CD8-positive, alpha-beta memory T cell (primary cell): ENCODE measurements around the gene OBSL1. TPM values are rescaled to one million over a fixed set of nuclear protein-coding genes. Genes with fewer than 3 reads are reported as not detected.
A peak's percentile ranks its signal among the peaks of the same experiment; 100 is the strongest.

Experiments
- CTCF ChIA-PET: fragments of 350-600 bp; sonication (Branson Sonifier 250); formaldehyde crosslinking; loops from one replicate; lab custom pipeline; 2021; ENCODE audit warnings: antibody characterized with exemption; lab: Charles Lee
- POLR2A ChIA-PET: fragments of 350-600 bp; sonication (Branson Sonifier 250); formaldehyde crosslinking; loops from one replicate; lab custom pipeline; 2021; ENCODE audit warnings: antibody characterized with exemption; lab: Charles Lee
- DNase-seq, 5 donors: peaks; one replicate each; pipeline versions ENCODE4 v3.0.0 to v3.0.0-alpha.2; 2020 to 2022; ENCODE audit warnings: mixed read lengths in 1 of 5
- H3K27ac ChIP-seq: one replicate; pipeline ENCODE4 v1.7.0; 2013; ENCODE audit warnings: low read depth, mild to moderate bottlenecking, low read length, moderate library complexity
- H3K27me3 ChIP-seq: 2 replicates; pipeline ENCODE4 v1.7.0; 2013; ENCODE audit warnings: low read length, mild to moderate bottlenecking; ENCODE audit not compliant: insufficient read depth, poor library complexity, severe bottlenecking
- H3K36me3 ChIP-seq: 2 replicates; pipeline ENCODE4 v1.7.0; 2013; ENCODE audit warnings: mild to moderate bottlenecking, low read length, moderate library complexity; ENCODE audit not compliant: insufficient read depth
- H3K4me1 ChIP-seq: 2 replicates; pipeline ENCODE4 v1.7.0; 2013; ENCODE audit warnings: mild to moderate bottlenecking, low read length, moderate library complexity; ENCODE audit not compliant: insufficient read depth
- H3K4me3 ChIP-seq: 2 replicates; pipeline ENCODE4 v1.7.0; 2013; ENCODE audit warnings: mild to moderate bottlenecking, low read length
- H3K9me3 ChIP-seq: 2 replicates; pipeline ENCODE4 v1.7.0; 2013; ENCODE audit warnings: mild to moderate bottlenecking, low read length
- H3K27ac Mint-ChIP-seq, 8 donors: one replicate each; pipeline ENCODE4 v1.8.0; 2020 to 2021; ENCODE audit warnings: mixed read lengths in 8 of 8, mild to moderate bottlenecking in 6 of 8, inconsistent platforms in 3 of 8, moderate library complexity in 3 of 8
- H3K27me3 Mint-ChIP-seq, 2 donors: one replicate each; pipeline ENCODE4 v1.8.0; 2020 to 2021; ENCODE audit warnings: mixed read lengths in 2 of 2, mild to moderate bottlenecking in 1 of 2, moderate library complexity in 1 of 2
- H3K36me3 Mint-ChIP-seq, 3 donors: one replicate each; pipeline ENCODE4 v1.8.0; 2020 to 2021; ENCODE audit warnings: mixed read lengths in 3 of 3, inconsistent platforms in 1 of 3, mild to moderate bottlenecking in 1 of 3
- H3K4me1 Mint-ChIP-seq, 3 donors: one replicate each; pipeline ENCODE4 v1.8.0; 2020 to 2021; ENCODE audit warnings: mixed read lengths in 3 of 3, inconsistent platforms in 1 of 3, mild to moderate bottlenecking in 1 of 3
- H3K4me3 Mint-ChIP-seq, 7 donors: one replicate each; pipeline ENCODE4 v1.8.0; 2020 to 2021; ENCODE audit warnings: mixed read lengths in 7 of 7, mild to moderate bottlenecking in 6 of 7, moderate library complexity in 4 of 7, inconsistent platforms in 2 of 7
- H3K9me3 Mint-ChIP-seq, 5 donors: one replicate each; pipeline ENCODE4 v1.8.0; 2020 to 2022; ENCODE audit warnings: mixed read lengths in 5 of 5, mild to moderate bottlenecking in 3 of 5, moderate library complexity in 2 of 5, inconsistent platforms in 1 of 5
- polyA plus RNA-seq: library from polyadenylated mRNA; unstranded; fragments of 300-500 nt; fragmentation: Illumina TruSeq; gene quantifications from one replicate; pipeline ENCODE4 v1.2.3, GENCODE V29; 2021
- total RNA-seq, 2 experiments: library from RNA; stranded (reverse); gene quantifications; one replicate each; pipeline ENCODE4 v1.2.3, GENCODE V29; 2021

Gene OBSL1
- total RNA-seq (under 1 TPM; 0.48 to 0.69 TPM), polyA plus RNA-seq (not detected)

- no peaks in the 10 kb centered on the region for H3K36me3 ChIP-seq
- H3K4me1 Mint-ChIP-seq = peaks cover 0 to 7% (median 0%) of the 10 kb centered on the region in 3 donors
- peak within 1 kb of the TSS in 6 of 7 donors; percentile 9 to 81 (median 38) for H3K4me3 Mint-ChIP-seq
- POLR2A ChIA-PET = no interaction called here
- H3K4me1 ChIP-seq = no peaks in the 10 kb centered on the region
- H3K27ac ChIP-seq = peak within 1 kb of the TSS; percentile 63
- CTCF ChIA-PET = interaction anchor here (0.9 to 1.7 kb wide), 2 partner anchors 10 to 30 kb away, joined by 3 to 12 read pairs; no protein-coding TSS in a partner anchor
- H3K9me3 Mint-ChIP-seq = peaks cover 0 to 2% (median 0%) of the 10 kb centered on the region in 5 donors
- no peaks in the 10 kb centered on the region for H3K36me3 Mint-ChIP-seq
- peaks cover 12% of the 10 kb centered on the region for H3K27me3 ChIP-seq
- peaks cover 25 to 70% of the 10 kb centered on the region in 2 donors for H3K27me3 Mint-ChIP-seq
- no peaks in the 10 kb centered on the region for H3K9me3 ChIP-seq
- no peak within 1 kb of the TSS for H3K27ac Mint-ChIP-seq
- H3K4me3 ChIP-seq = no peak within 1 kb of the TSS
- no peak for DNase-seq
These were observed at the start of gene OBSL1 for GRCh38 chr2:219571311-219572236. Gene OBSL1, minus strand, starts transcription at chr2:219571539. Its CDS starts 307 bp downstream, at chr2:219571232.

GRCh38 chr2:219620546-219620945 is 49.2 kb upstream of the OBSL1 start:
- H3K27ac ChIP-seq = no peak overlapping the region
- no peak overlapping the region for H3K4me3 ChIP-seq
- no peaks in the 10 kb centered on the region for H3K4me1 ChIP-seq
- no peak overlapping the region for H3K4me3 Mint-ChIP-seq
- H3K9me3 ChIP-seq = no peaks in the 10 kb centered on the region
- H3K27me3 Mint-ChIP-seq = peaks cover 3 to 14% of the 10 kb centered on the region in 2 donors
- peaks cover 0 to 9% (median 4%) of the 10 kb centered on the region in 3 donors for H3K36me3 Mint-ChIP-seq
- ChIA-PET POLR2A (no interaction called here), CTCF (no interaction called here)
- DNase-seq = no peak
- no peak overlapping the region for H3K27ac Mint-ChIP-seq
- no peaks in the 10 kb centered on the region for H3K9me3 Mint-ChIP-seq
- H3K4me1 Mint-ChIP-seq = no peaks in the 10 kb centered on the region
- no peaks in the 10 kb centered on the region for H3K27me3 ChIP-seq
- no peaks in the 10 kb centered on the region for H3K36me3 ChIP-seq

GRCh38 chr2:219619235-219619634 is 47.9 kb upstream of the OBSL1 start:
- no peaks in the 10 kb centered on the region for H3K9me3 Mint-ChIP-seq
- peaks cover 0 to 2% (median 0%) of the 10 kb centered on the region in 3 donors for H3K4me1 Mint-ChIP-seq
- Histone ChIP-seq H3K36me3 (no peaks in the 10 kb centered on the region), H3K9me3 (no peaks in the 10 kb centered on the region), H3K27me3 (no peaks in the 10 kb centered on the region), H3K27ac (no peak overlapping the region), H3K4me3 (no peak overlapping the region), H3K4me1 (no peaks in the 10 kb centered on the region)
- peaks cover 1 to 6% of the 10 kb centered on the region in 2 donors for H3K27me3 Mint-ChIP-seq
- no peak overlapping the region for H3K4me3 Mint-ChIP-seq
- ChIA-PET POLR2A (no interaction called here), CTCF (no interaction called here)
- H3K27ac Mint-ChIP-seq = no peak overlapping the region
- no peak for DNase-seq
- H3K36me3 Mint-ChIP-seq = peaks cover 0 to 22% (median 8%) of the 10 kb centered on the region in 3 donors

- Mint-ChIP-seq H3K4me3 (no peak overlapping the region), H3K27me3 (peaks cover 0 to 2% of the 10 kb centered on the region in 2 donors)
These were observed 47.4 kb upstream of the OBSL1 start for GRCh38 chr2:219618733-219619122.

GRCh38 chr2:219616550-219616949 is 45.2 kb upstream of the OBSL1 start:
- Mint-ChIP-seq H3K4me3 (no peak overlapping the region), H3K9me3 (no peaks in the 10 kb centered on the region), H3K27me3 (no peaks in the 10 kb centered on the region), H3K27ac (peak overlapping the region in 1 of 8 donors; percentile 77), H3K4me1 (peaks cover 10 to 11% (median 10%) of the 10 kb centered on the region in 3 donors), H3K36me3 (peaks cover 0 to 36% (median 8%) of the 10 kb centered on the region in 3 donors)
- no peak for DNase-seq
- Histone ChIP-seq H3K36me3 (peaks cover 6% of the 10 kb centered on the region), H3K4me1 (peaks cover 9% of the 10 kb centered on the region), H3K27me3 (no peaks in the 10 kb centered on the region), H3K27ac (no peak overlapping the region), H3K9me3 (no peaks in the 10 kb centered on the region), H3K4me3 (no peak overlapping the region)
- CTCF ChIA-PET = no interaction called here
- POLR2A ChIA-PET = no interaction called here

More at GRCh38 chr2:219618733-219619122, 47.4 kb upstream of the OBSL1 start:
- no peak for DNase-seq
- Histone ChIP-seq H3K4me3 (no peak overlapping the region), H3K4me1 (no peaks in the 10 kb centered on the region), H3K27me3 (no peaks in the 10 kb centered on the region), H3K36me3 (no peaks in the 10 kb centered on the region), H3K27ac (no peak overlapping the region), H3K9me3 (no peaks in the 10 kb centered on the region)
- peaks cover 0 to 2% (median 0%) of the 10 kb centered on the region in 3 donors for H3K4me1 Mint-ChIP-seq
- ChIA-PET CTCF (no interaction called here), POLR2A (no interaction called here)
- H3K36me3 Mint-ChIP-seq = peaks cover 0 to 26% (median 8%) of the 10 kb centered on the region in 3 donors
- H3K9me3 Mint-ChIP-seq = no peaks in the 10 kb centered on the region
- H3K27ac Mint-ChIP-seq = no peak overlapping the region

- H3K4me3 ChIP-seq = no peak overlapping the region
- CTCF ChIA-PET = no interaction called here
These were observed 44.6 kb upstream of the OBSL1 start for GRCh38 chr2:219615894-219616293.

GRCh38 chr2:219615036-219615435 is 43.7 kb upstream of the OBSL1 start:
- POLR2A ChIA-PET = no interaction called here
- Mint-ChIP-seq H3K27me3 (no peaks in the 10 kb centered on the region), H3K4me1 (peaks cover 10 to 15% (median 13%) of the 10 kb centered on the region in 3 donors), H3K9me3 (no peaks in the 10 kb centered on the region), H3K27ac (no peak overlapping the region), H3K36me3 (peaks cover 4 to 48% (median 15%) of the 10 kb centered on the region in 3 donors), H3K4me3 (no peak overlapping the region)
- CTCF ChIA-PET = no interaction called here
- no peaks in the 10 kb centered on the region for H3K27me3 ChIP-seq
- H3K4me1 ChIP-seq = peaks cover 9% of the 10 kb centered on the region
- H3K36me3 ChIP-seq = peaks cover 6% of the 10 kb centered on the region
- no peaks in the 10 kb centered on the region for H3K9me3 ChIP-seq
- DNase-seq = no peak
- H3K4me3 ChIP-seq = no peak overlapping the region
- no peak overlapping the region for H3K27ac ChIP-seq

More at GRCh38 chr2:219615894-219616293, 44.6 kb upstream of the OBSL1 start:
- Mint-ChIP-seq H3K36me3 (peaks cover 3 to 43% (median 12%) of the 10 kb centered on the region in 3 donors), H3K27ac (no peak overlapping the region), H3K9me3 (no peaks in the 10 kb centered on the region), H3K4me1 (peaks cover 10 to 15% (median 13%) of the 10 kb centered on the region in 3 donors), H3K27me3 (no peaks in the 10 kb centered on the region), H3K4me3 (no peak overlapping the region)
- no peak overlapping the region for H3K27ac ChIP-seq
- H3K4me1 ChIP-seq = peaks cover 9% of the 10 kb centered on the region
- no peaks in the 10 kb centered on the region for H3K9me3 ChIP-seq
- no peaks in the 10 kb centered on the region for H3K27me3 ChIP-seq
- DNase-seq = no peak
- peaks cover 6% of the 10 kb centered on the region for H3K36me3 ChIP-seq
- POLR2A ChIA-PET = no interaction called here
